ENCODE data around the gene NDUFAF4.

Gene NDUFAF4

GRCh38 chr6:96925290-96925687, 27.6 kb upstream of the NDUFAF4 start:
- Histone ChIP-seq H3K9me3 (ENCODE audit: control insufficient read depth in 1 of 2, low read length in 2 of 2) (no peaks in the 10 kb centered on the region), H3K4me3 (ENCODE audit: low read depth in 1 of 2, low read length in 2 of 2) (peak overlapping the region; percentile 68 to 84), H3K27me3 (ENCODE audit: low read depth, low read length) (no peaks in the 10 kb centered on the region), H3K36me3 (ENCODE audit: control insufficient read depth in 1 of 2, insufficient read depth in 2 of 2, low read length in 2 of 2) (no peaks in the 10 kb centered on the region), H3K4me1 (ENCODE audit: control insufficient read depth in 1 of 2, insufficient read depth in 2 of 2, low read length in 2 of 2) (no peaks in the 10 kb centered on the region), H3K27ac (ENCODE audit: low read length) (no peak overlapping the region)

GRCh38 chr6:96923871-96924493, 26.3 kb upstream of the NDUFAF4 start:
- Histone ChIP-seq H3K27ac (ENCODE audit: low read length) (peak overlapping the region; percentile 72), H3K36me3 (ENCODE audit: control insufficient read depth in 1 of 2, insufficient read depth in 2 of 2, low read length in 2 of 2) (no peaks in the 10 kb centered on the region), H3K9me3 (ENCODE audit: control insufficient read depth in 1 of 2, low read length in 2 of 2) (no peaks in the 10 kb centered on the region), H3K4me1 (ENCODE audit: control insufficient read depth in 1 of 2, insufficient read depth in 2 of 2, low read length in 2 of 2) (no peaks in the 10 kb centered on the region), H3K27me3 (ENCODE audit: low read depth, low read length) (no peaks in the 10 kb centered on the region), H3K4me3 (ENCODE audit: low read depth in 1 of 2, low read length in 2 of 2) (peak overlapping the region; percentile 68 to 70)

- Histone ChIP-seq H3K27ac (ENCODE audit: low read length) (peak overlapping the region; percentile 72), H3K27me3 (ENCODE audit: low read depth, low read length) (no peaks in the 10 kb centered on the region), H3K4me1 (ENCODE audit: control insufficient read depth in 1 of 2, insufficient read depth in 2 of 2, low read length in 2 of 2) (no peaks in the 10 kb centered on the region), H3K36me3 (ENCODE audit: control insufficient read depth in 1 of 2, insufficient read depth in 2 of 2, low read length in 2 of 2) (no peaks in the 10 kb centered on the region), H3K9me3 (ENCODE audit: control insufficient read depth in 1 of 2, low read length in 2 of 2) (no peaks in the 10 kb centered on the region), H3K4me3 (ENCODE audit: low read depth in 1 of 2, low read length in 2 of 2) (peak overlapping the region in 1 of 2 donors; percentile 68)
These were observed 25.7 kb upstream of the NDUFAF4 start for GRCh38 chr6:96923400-96923799.

DNA sequence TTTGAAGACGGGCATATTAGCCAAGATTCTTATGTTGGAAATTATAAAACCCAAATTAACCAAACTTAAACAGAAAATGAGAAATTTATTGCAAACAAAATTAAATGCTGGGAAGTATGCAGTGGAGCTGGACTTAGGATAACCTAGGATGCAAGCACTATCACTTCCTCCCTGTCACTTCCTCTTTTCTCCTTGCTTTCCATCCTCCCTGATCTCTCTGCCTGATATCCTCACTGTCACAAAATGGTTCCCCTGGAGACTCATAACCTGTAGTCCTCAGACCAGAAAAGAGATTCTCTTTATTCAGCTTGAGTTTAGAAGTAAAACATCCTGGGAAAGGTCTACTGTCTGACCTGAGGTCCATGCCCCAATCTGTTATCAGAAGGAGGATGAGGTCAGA, 19.4 kb upstream of the NDUFAF4 start:
- Histone ChIP-seq H3K27me3 (ENCODE audit: low read depth, low read length) (no peaks in the 10 kb centered on the region), H3K9me3 (ENCODE audit: control insufficient read depth in 1 of 2, low read length in 2 of 2) (no peaks in the 10 kb centered on the region), H3K27ac (ENCODE audit: low read length) (no peak overlapping the region), H3K4me1 (ENCODE audit: control insufficient read depth in 1 of 2, insufficient read depth in 2 of 2, low read length in 2 of 2) (no peaks in the 10 kb centered on the region), H3K4me3 (ENCODE audit: low read depth in 1 of 2, low read length in 2 of 2) (no peak overlapping the region), H3K36me3 (ENCODE audit: control insufficient read depth in 1 of 2, insufficient read depth in 2 of 2, low read length in 2 of 2) (no peaks in the 10 kb centered on the region)

GRCh38 chr6:96913621-96914020, 15.9 kb upstream of the NDUFAF4 start:
- Histone ChIP-seq H3K27ac (ENCODE audit: low read length) (no peak overlapping the region), H3K4me3 (ENCODE audit: low read depth in 1 of 2, low read length in 2 of 2) (no peak overlapping the region), H3K36me3 (ENCODE audit: control insufficient read depth in 1 of 2, insufficient read depth in 2 of 2, low read length in 2 of 2) (no peaks in the 10 kb centered on the region), H3K27me3 (ENCODE audit: low read depth, low read length) (no peaks in the 10 kb centered on the region), H3K9me3 (ENCODE audit: control insufficient read depth in 1 of 2, low read length in 2 of 2) (no peaks in the 10 kb centered on the region), H3K4me1 (ENCODE audit: control insufficient read depth in 1 of 2, insufficient read depth in 2 of 2, low read length in 2 of 2) (no peaks in the 10 kb centered on the region)

GRCh38 chr6:96911751-96912150, 14.1 kb upstream of the NDUFAF4 start:
- Histone ChIP-seq H3K27ac (ENCODE audit: low read length) (no peak overlapping the region), H3K4me1 (ENCODE audit: control insufficient read depth in 1 of 2, insufficient read depth in 2 of 2, low read length in 2 of 2) (no peaks in the 10 kb centered on the region), H3K36me3 (ENCODE audit: control insufficient read depth in 1 of 2, insufficient read depth in 2 of 2, low read length in 2 of 2) (no peaks in the 10 kb centered on the region), H3K9me3 (ENCODE audit: control insufficient read depth in 1 of 2, low read length in 2 of 2) (no peaks in the 10 kb centered on the region), H3K27me3 (ENCODE audit: low read depth, low read length) (no peaks in the 10 kb centered on the region), H3K4me3 (ENCODE audit: low read depth in 1 of 2, low read length in 2 of 2) (no peak overlapping the region)

- H3K4me1 ChIP-seq (ENCODE audit: control insufficient read depth in 1 of 2, insufficient read depth in 2 of 2, low read length in 2 of 2): no peaks in the 10 kb centered on the region
- no peaks in the 10 kb centered on the region for H3K36me3 ChIP-seq (ENCODE audit: control insufficient read depth in 1 of 2, insufficient read depth in 2 of 2, low read length in 2 of 2)
- H3K9me3 ChIP-seq (ENCODE audit: control insufficient read depth in 1 of 2, low read length in 2 of 2): no peaks in the 10 kb centered on the region
- H3K4me3 ChIP-seq (ENCODE audit: low read depth in 1 of 2, low read length in 2 of 2): no peak overlapping the region
- H3K27me3 ChIP-seq (ENCODE audit: low read depth, low read length): no peaks in the 10 kb centered on the region
- H3K27ac ChIP-seq (ENCODE audit: low read length): no peak overlapping the region
These were observed 13.5 kb upstream of the NDUFAF4 start for GRCh38 chr6:96911171-96911570.

- H3K9me3 ChIP-seq (ENCODE audit: control insufficient read depth in 1 of 2, low read length in 2 of 2): no peaks in the 10 kb centered on the region
- no peaks in the 10 kb centered on the region for H3K36me3 ChIP-seq (ENCODE audit: control insufficient read depth in 1 of 2, insufficient read depth in 2 of 2, low read length in 2 of 2)
- H3K27me3 ChIP-seq (ENCODE audit: low read depth, low read length): no peaks in the 10 kb centered on the region
- no peak overlapping the region for H3K27ac ChIP-seq (ENCODE audit: low read length)
- H3K4me1 ChIP-seq (ENCODE audit: control insufficient read depth in 1 of 2, insufficient read depth in 2 of 2, low read length in 2 of 2): no peaks in the 10 kb centered on the region
- no peak overlapping the region for H3K4me3 ChIP-seq (ENCODE audit: low read depth in 1 of 2, low read length in 2 of 2)
These were observed 12.1 kb upstream of the NDUFAF4 start for GRCh38 chr6:96909811-96910210.

- no peak overlapping the region for H3K4me3 ChIP-seq (ENCODE audit: low read depth in 1 of 2, low read length in 2 of 2)
- H3K27ac ChIP-seq (ENCODE audit: low read length): no peak overlapping the region
- H3K27me3 ChIP-seq (ENCODE audit: low read depth, low read length): no peaks in the 10 kb centered on the region
- no peaks in the 10 kb centered on the region for H3K9me3 ChIP-seq (ENCODE audit: control insufficient read depth in 1 of 2, low read length in 2 of 2)
- H3K36me3 ChIP-seq (ENCODE audit: control insufficient read depth in 1 of 2, insufficient read depth in 2 of 2, low read length in 2 of 2): no peaks in the 10 kb centered on the region
- no peaks in the 10 kb centered on the region for H3K4me1 ChIP-seq (ENCODE audit: control insufficient read depth in 1 of 2, insufficient read depth in 2 of 2, low read length in 2 of 2)
These were observed 9.8 kb upstream of the NDUFAF4 start for GRCh38 chr6:96907498-96907897.

DNA sequence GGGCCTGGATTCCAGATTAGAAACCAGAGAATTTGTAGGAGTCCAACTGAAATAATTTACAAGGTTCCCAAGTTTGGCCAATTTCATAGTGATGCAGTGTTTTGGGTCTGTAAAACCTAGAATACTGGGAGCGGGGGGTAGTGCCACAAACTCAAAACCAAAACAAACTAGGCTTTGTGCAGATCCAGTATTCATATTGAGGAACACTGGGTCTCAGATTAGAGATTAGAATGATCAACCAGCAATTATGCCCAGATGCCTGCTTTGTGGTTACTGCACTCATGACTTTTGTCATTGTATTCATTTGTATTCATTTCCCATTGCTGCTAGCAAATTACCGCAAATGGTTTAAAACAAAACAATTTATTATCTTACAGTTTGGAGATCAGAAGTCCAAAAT, 3.2 kb upstream of the NDUFAF4 start:
- Histone ChIP-seq H3K9me3 (ENCODE audit: control insufficient read depth in 1 of 2, low read length in 2 of 2) (no peaks in the 10 kb centered on the region), H3K27ac (ENCODE audit: low read length) (no peak overlapping the region), H3K4me1 (ENCODE audit: control insufficient read depth in 1 of 2, insufficient read depth in 2 of 2, low read length in 2 of 2) (peaks cover 7 to 25% of the 10 kb centered on the region in 2 donors)

GRCh38 chr6:96899451-96899998, 1.8 kb upstream of the NDUFAF4 start:
- no peaks in the 10 kb centered on the region for H3K9me3 ChIP-seq (ENCODE audit: control insufficient read depth in 1 of 2, low read length in 2 of 2)
- H3K4me3 ChIP-seq (ENCODE audit: low read depth in 1 of 2, low read length in 2 of 2): no peak overlapping the region
- H3K4me1 ChIP-seq (ENCODE audit: control insufficient read depth in 1 of 2, insufficient read depth in 2 of 2, low read length in 2 of 2): peaks cover 7 to 34% of the 10 kb centered on the region in 2 donors
- no peak overlapping the region for H3K27ac ChIP-seq (ENCODE audit: low read length)
- peaks cover 4 to 6% of the 10 kb centered on the region in 2 donors for H3K36me3 ChIP-seq (ENCODE audit: control insufficient read depth in 1 of 2, insufficient read depth in 2 of 2, low read length in 2 of 2)
- H3K27me3 ChIP-seq (ENCODE audit: low read depth, low read length): no peaks in the 10 kb centered on the region

More for the DNA sequence above, 3.2 kb upstream of the NDUFAF4 start:
- no peaks in the 10 kb centered on the region for H3K27me3 ChIP-seq (ENCODE audit: low read depth, low read length)
- H3K36me3 ChIP-seq (ENCODE audit: control insufficient read depth in 1 of 2, insufficient read depth in 2 of 2, low read length in 2 of 2): peaks cover 0 to 4% of the 10 kb centered on the region in 2 donors
- H3K4me3 ChIP-seq (ENCODE audit: low read depth in 1 of 2, low read length in 2 of 2): no peak overlapping the region

DNA sequence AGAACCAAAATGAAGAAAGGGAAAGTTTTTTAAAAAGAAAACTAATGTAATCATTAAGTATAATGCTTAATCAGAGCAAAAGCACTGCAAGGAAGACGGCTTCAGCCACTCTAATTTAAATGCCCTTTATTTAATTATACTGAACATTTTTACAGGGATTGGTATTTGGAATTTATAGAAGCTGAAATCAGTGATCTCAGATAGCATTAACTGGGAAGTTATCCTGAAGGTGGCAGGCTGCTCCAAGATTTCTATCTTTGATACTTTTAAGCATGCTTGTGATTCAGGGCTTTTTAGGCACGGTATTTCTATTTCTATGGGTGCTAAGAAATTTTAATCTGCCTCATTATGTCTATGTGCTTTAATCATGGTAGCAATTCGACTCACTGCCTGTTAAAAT, 1.3 kb upstream of the NDUFAF4 start:
- H3K36me3 ChIP-seq (ENCODE audit: control insufficient read depth in 1 of 2, insufficient read depth in 2 of 2, low read length in 2 of 2): peaks cover 7 to 8% of the 10 kb centered on the region in 2 donors
- H3K27me3 ChIP-seq (ENCODE audit: low read depth, low read length): no peaks in the 10 kb centered on the region
- H3K4me1 ChIP-seq (ENCODE audit: control insufficient read depth in 1 of 2, insufficient read depth in 2 of 2, low read length in 2 of 2): peaks cover 7 to 36% of the 10 kb centered on the region in 2 donors
- H3K9me3 ChIP-seq (ENCODE audit: control insufficient read depth in 1 of 2, low read length in 2 of 2): no peaks in the 10 kb centered on the region
- H3K27ac ChIP-seq (ENCODE audit: low read length): peak overlapping the region; percentile 97
- H3K4me3 ChIP-seq (ENCODE audit: low read depth in 1 of 2, low read length in 2 of 2): peak overlapping the region in 1 of 2 donors; percentile 91
